Natural killer cell (primary cell): Measurements from ENCODE around the gene SNX9. TPM values are rescaled to one million over a fixed set of nuclear protein-coding genes. Genes with fewer than 3 reads are reported as not detected.

Experiments
- ATAC-seq, 3 donors: fragments of 150-1000 bp in 2 of 3; fragments of 200-7000 bp in 1 of 3; cut with Tn5 transposase; 1 replicate in 1 of 3; 2 replicates in 2 of 3; pipeline ENCODE4 v1.10.0; 2021; ENCODE audit warnings: mild to moderate bottlenecking in 2 of 3, moderate library complexity in 2 of 3
- DNase-seq, 2 donors: peaks; one replicate each; pipeline versions ENCODE4 v3.0.0 to v3.0.0-alpha.2; 2013 to 2021; ENCODE audit warnings: mixed read lengths in 1 of 2
- H3K27ac ChIP-seq: one replicate; pipeline ENCODE4 v1.5.1; 2013; ENCODE audit warnings: mild to moderate bottlenecking, low read length
- H3K27me3 ChIP-seq: one replicate; pipeline ENCODE4 v1.6.1; 2013; ENCODE audit warnings: low read length; ENCODE audit not compliant: control insufficient read depth, insufficient read depth
- H3K36me3 ChIP-seq: one replicate; pipeline ENCODE4 v1.6.1; 2013; ENCODE audit warnings: low read length; ENCODE audit not compliant: control insufficient read depth, insufficient read depth
- H3K4me1 ChIP-seq: one replicate; pipeline ENCODE4 v1.6.1; 2013; ENCODE audit warnings: low read length; ENCODE audit not compliant: control insufficient read depth, insufficient read depth
- H3K4me3 ChIP-seq: one replicate; pipeline ENCODE4 v1.5.1; 2013; ENCODE audit warnings: low read length
- H3K9me3 ChIP-seq: one replicate; pipeline ENCODE4 v1.6.1; 2013; ENCODE audit warnings: low read length; ENCODE audit not compliant: control insufficient read depth, insufficient read depth
- H3K27ac Mint-ChIP-seq, 2 donors: one replicate each; pipeline ENCODE4 v1.8.0; 2022; ENCODE audit warnings: mild to moderate bottlenecking in 2 of 2, mixed read lengths in 2 of 2, moderate library complexity in 1 of 2
- H3K27me3 Mint-ChIP-seq, 2 donors: one replicate each; pipeline ENCODE4 v1.8.0; 2022; ENCODE audit warnings: low read depth in 2 of 2, mixed read lengths in 2 of 2
- H3K36me3 Mint-ChIP-seq: one replicate; pipeline ENCODE4 v1.8.0; 2022; ENCODE audit warnings: mixed read lengths
- H3K4me1 Mint-ChIP-seq, 2 donors: one replicate each; pipeline ENCODE4 v1.8.0; 2022; ENCODE audit warnings: mixed read lengths in 2 of 2
- H3K4me3 Mint-ChIP-seq: one replicate; pipeline ENCODE4 v1.8.0; 2022; ENCODE audit warnings: mild to moderate bottlenecking, moderate library complexity, mixed read lengths
- H3K9me3 Mint-ChIP-seq, 2 donors: one replicate each; pipeline ENCODE4 v1.8.0; 2022; ENCODE audit warnings: mixed read lengths in 2 of 2
- CTCF ChIP-seq: fragments of 200-600 bp; IDR thresholded peaks from one replicate; pipeline ENCODE4 v1.8.0; 2022; ENCODE audit warnings: antibody characterized with exemption
- whole genome bisulfite sequencing: methylation state at CpG from one replicate; pipeline ENCODE4 v1.1.7; 2013; ENCODE audit warnings: missing lambda C conversion rate; ENCODE audit not compliant: insufficient coverage; 5-methylcytosine and 5-hydroxymethylcytosine counted together
- intact Hi-C: fragments of 100-400 bp; cut with micrococcal nuclease; formaldehyde crosslinking; loops from one replicate; pipeline ENCODE4 v1.14.2; 2022
- total RNA-seq, 4 donors: library from RNA; stranded (reverse); fragments of 120-200 nt in 1 of 4; gene quantifications; one replicate each; pipeline versions ENCODE4 v1.2.3 to v1.2.4, GENCODE V29; 2013 to 2022

Gene SNX9
- total RNA-seq, 3 donors from 2014 or later (not counting 1 experiment from before 2014, with no cell fraction given), result 6.0 to 9.7 (median 7.3) TPM

- intact Hi-C loops, result no loop called here
- H3K27me3 Mint-ChIP-seq, result peaks cover 20 to 45% of the 10 kb centered on the region in 2 donors
- no peak for TF ChIP-seq CTCF
- H3K9me3 ChIP-seq, result no peaks in the 10 kb centered on the region
- H3K4me3 ChIP-seq, result no peak overlapping the region
- no peak for DNase-seq
- H3K27me3 ChIP-seq, result no peaks in the 10 kb centered on the region
- H3K36me3 Mint-ChIP-seq, result no peaks in the 10 kb centered on the region
- no peaks in the 10 kb centered on the region for H3K36me3 ChIP-seq
- no peaks in the 10 kb centered on the region for H3K4me1 ChIP-seq
- no peak overlapping the region for H3K27ac Mint-ChIP-seq
- no peak for ATAC-seq
- H3K4me3 Mint-ChIP-seq, result no peak overlapping the region
- no peaks in the 10 kb centered on the region for H3K4me1 Mint-ChIP-seq
- 100% methylated on average over 1 of the region's 1 CpG for WGBS
- H3K27ac ChIP-seq, result no peak overlapping the region
- H3K9me3 Mint-ChIP-seq, result no peaks in the 10 kb centered on the region
These were observed 36.0 kb upstream of the SNX9 start for GRCh38 chr6:157787080-157787479.

GRCh38 chr6:157788180-157788579, 34.9 kb upstream of the SNX9 start:
- no peak for TF ChIP-seq CTCF
- ATAC-seq, result no peak
- WGBS, result no CpG with 5 or more reads among the region's 1 CpG

GRCh38 chr6:157789297-157789696, 33.7 kb upstream of the SNX9 start:
- WGBS, result 96% methylated on average over 3 of the region's 3 CpGs

More at GRCh38 chr6:157788180-157788579, 34.9 kb upstream of the SNX9 start:
- intact Hi-C loops, result no loop called here
- Mint-ChIP-seq H3K4me1 (no peaks in the 10 kb centered on the region), H3K27me3 (peaks cover 17 to 48% of the 10 kb centered on the region in 2 donors), H3K4me3 (no peak overlapping the region), H3K27ac (no peak overlapping the region), H3K9me3 (no peaks in the 10 kb centered on the region), H3K36me3 (no peaks in the 10 kb centered on the region)
- no peak overlapping the region for H3K27ac ChIP-seq
- DNase-seq, result no peak
- no peaks in the 10 kb centered on the region for H3K36me3 ChIP-seq
- no peaks in the 10 kb centered on the region for H3K4me1 ChIP-seq
- H3K4me3 ChIP-seq, result no peak overlapping the region
- H3K27me3 ChIP-seq, result no peaks in the 10 kb centered on the region
- H3K9me3 ChIP-seq, result no peaks in the 10 kb centered on the region

More at GRCh38 chr6:157789297-157789696, 33.7 kb upstream of the SNX9 start:
- Mint-ChIP-seq H3K27me3 (peaks cover 22 to 45% of the 10 kb centered on the region in 2 donors), H3K9me3 (no peaks in the 10 kb centered on the region), H3K36me3 (no peaks in the 10 kb centered on the region), H3K4me1 (no peaks in the 10 kb centered on the region), H3K27ac (no peak overlapping the region), H3K4me3 (no peak overlapping the region)
- Histone ChIP-seq H3K27ac (no peak overlapping the region), H3K4me1 (no peaks in the 10 kb centered on the region), H3K4me3 (no peak overlapping the region), H3K36me3 (no peaks in the 10 kb centered on the region), H3K27me3 (no peaks in the 10 kb centered on the region), H3K9me3 (no peaks in the 10 kb centered on the region)
- DNase-seq (no peak), ATAC-seq (no peak)
- TF ChIP-seq CTCF, result no peak
- intact Hi-C loops, result no loop called here
